Calu3 (cell line): Measurements from ENCODE around the gene ACADSB. TPM values are rescaled to one million over a fixed set of nuclear protein-coding genes. Genes with fewer than 3 reads are reported as not detected.

ENCODE experiments used
- BruUV-seq: library from RNA; stranded (reverse); fragments of 400-500 nt; replicated peaks from 2 replicates; lab custom pipeline; 2021; lab: Mats Ljungman, UMichigan
- CTCF ChIA-PET: fragments of 300-600 bp; sonication (Branson Sonifier 250); formaldehyde crosslinking; loops from one replicate; lab custom pipeline; 2022; ENCODE audit warnings: antibody characterized with exemption; lab: Charles Lee
- DNase-seq: peaks from one replicate; pipeline ENCODE4 v3.0.0; 2022
- H3K27ac Mint-ChIP-seq: one replicate; pipeline ENCODE4 v1.8.0; 2022; ENCODE audit warnings: mixed read lengths; ENCODE audit not compliant: unreplicated experiment
- H3K27me3 Mint-ChIP-seq: one replicate; pipeline ENCODE4 v1.8.0; 2022; ENCODE audit warnings: mixed read lengths; ENCODE audit not compliant: unreplicated experiment
- H3K36me3 Mint-ChIP-seq: one replicate; pipeline ENCODE4 v1.8.0; 2022; ENCODE audit warnings: mild to moderate bottlenecking, moderate library complexity, mixed read lengths; ENCODE audit not compliant: insufficient read depth, unreplicated experiment
- H3K4me1 Mint-ChIP-seq: one replicate; pipeline ENCODE4 v1.8.0; 2022; ENCODE audit warnings: mild to moderate bottlenecking, low read depth, mixed read lengths; ENCODE audit not compliant: unreplicated experiment
- H3K4me3 Mint-ChIP-seq: one replicate; pipeline ENCODE4 v1.8.0; 2022; ENCODE audit warnings: mild to moderate bottlenecking, low read depth, moderate library complexity, mixed read lengths; ENCODE audit not compliant: unreplicated experiment
- H3K9me3 Mint-ChIP-seq: one replicate; pipeline ENCODE4 v1.8.0; 2022; ENCODE audit warnings: low read depth, mixed read lengths; ENCODE audit not compliant: unreplicated experiment
- intact Hi-C: fragments of 100-400 bp; cut with micrococcal nuclease; formaldehyde crosslinking; loops from one replicate; pipeline ENCODE4 v1.10.0; 2022; ENCODE audit not compliant: unreplicated experiment
- total RNA-seq: library from RNA; stranded (reverse); gene quantifications from 2 replicates; pipeline ENCODE4 v1.2.3, GENCODE V29; 2022
- TF ChIP-seq, protein P1 (sequence below): fragments of 200-600 bp; IDR thresholded peaks from one replicate; pipeline ENCODE4 v1.8.0; 2022; ENCODE audit warnings: antibody characterized with exemption; ENCODE audit not compliant: unreplicated experiment

ACADSB gene
- total RNA-seq, 1 experiment from 2014 or later: 11.3 TPM

DNA sequence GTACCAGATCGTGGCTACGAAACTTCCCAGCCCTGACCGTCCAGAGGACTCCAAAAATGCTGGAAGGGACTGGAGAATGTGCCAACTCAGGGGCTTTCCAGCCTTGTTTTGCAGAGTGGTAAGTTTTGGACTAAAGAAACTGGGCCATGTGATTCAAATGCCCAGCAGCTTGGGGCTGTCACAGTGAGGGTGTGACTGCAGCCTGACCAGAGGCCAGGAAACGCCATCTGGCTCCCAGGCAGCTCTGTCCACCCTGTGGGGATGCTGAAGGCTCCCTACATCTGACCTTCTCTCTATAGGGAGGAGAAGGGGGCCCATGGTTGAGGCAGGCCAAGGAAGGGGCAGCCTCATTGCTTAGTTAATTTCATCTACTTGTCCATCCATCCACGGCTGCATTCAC, 65.4 kb downstream of the ACADSB start:
- H3K4me1 Mint-ChIP-seq: no peaks in the 10 kb centered on the region
- H3K27me3 Mint-ChIP-seq: peaks cover 21% of the 10 kb centered on the region
- no peak for DNase-seq
- TF ChIP-seq, protein P1, sequence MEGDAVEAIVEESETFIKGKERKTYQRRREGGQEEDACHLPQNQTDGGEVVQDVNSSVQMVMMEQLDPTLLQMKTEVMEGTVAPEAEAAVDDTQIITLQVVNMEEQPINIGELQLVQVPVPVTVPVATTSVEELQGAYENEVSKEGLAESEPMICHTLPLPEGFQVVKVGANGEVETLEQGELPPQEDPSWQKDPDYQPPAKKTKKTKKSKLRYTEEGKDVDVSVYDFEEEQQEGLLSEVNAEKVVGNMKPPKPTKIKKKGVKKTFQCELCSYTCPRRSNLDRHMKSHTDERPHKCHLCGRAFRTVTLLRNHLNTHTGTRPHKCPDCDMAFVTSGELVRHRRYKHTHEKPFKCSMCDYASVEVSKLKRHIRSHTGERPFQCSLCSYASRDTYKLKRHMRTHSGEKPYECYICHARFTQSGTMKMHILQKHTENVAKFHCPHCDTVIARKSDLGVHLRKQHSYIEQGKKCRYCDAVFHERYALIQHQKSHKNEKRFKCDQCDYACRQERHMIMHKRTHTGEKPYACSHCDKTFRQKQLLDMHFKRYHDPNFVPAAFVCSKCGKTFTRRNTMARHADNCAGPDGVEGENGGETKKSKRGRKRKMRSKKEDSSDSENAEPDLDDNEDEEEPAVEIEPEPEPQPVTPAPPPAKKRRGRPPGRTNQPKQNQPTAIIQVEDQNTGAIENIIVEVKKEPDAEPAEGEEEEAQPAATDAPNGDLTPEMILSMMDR: no peak
- intact Hi-C loops: no loop called here
- no peak overlapping the region for H3K4me3 Mint-ChIP-seq
- no TSS peak for BruUV-seq
- CTCF ChIA-PET: no interaction called here
- H3K9me3 Mint-ChIP-seq: no peaks in the 10 kb centered on the region
- no peaks in the 10 kb centered on the region for H3K36me3 Mint-ChIP-seq
- no peak overlapping the region for H3K27ac Mint-ChIP-seq

DNA sequence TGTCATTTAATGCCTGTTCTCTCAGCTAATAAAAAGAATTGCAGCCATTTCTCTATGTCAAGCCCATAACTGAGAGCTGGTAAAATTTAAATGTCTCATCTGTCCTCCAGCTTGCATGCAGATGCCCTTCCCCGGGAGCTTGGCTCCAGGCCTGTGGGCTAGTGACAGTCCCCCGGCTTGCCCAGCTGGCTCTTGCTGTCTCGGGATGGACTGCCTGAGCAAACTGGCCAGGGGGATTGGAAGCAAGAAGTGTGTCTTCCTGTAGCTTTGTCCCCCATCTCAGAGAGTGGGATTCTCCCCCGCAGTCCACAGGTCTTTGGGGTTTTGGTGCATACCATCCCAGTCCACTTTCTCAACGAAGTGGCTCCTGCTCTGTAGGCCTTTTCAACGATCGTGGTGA, 73.1 kb downstream of the ACADSB start:
- intact Hi-C loops: no loop called here
- H3K27me3 Mint-ChIP-seq: peaks cover 28% of the 10 kb centered on the region
- TF ChIP-seq, protein P1: no peak

DNA sequence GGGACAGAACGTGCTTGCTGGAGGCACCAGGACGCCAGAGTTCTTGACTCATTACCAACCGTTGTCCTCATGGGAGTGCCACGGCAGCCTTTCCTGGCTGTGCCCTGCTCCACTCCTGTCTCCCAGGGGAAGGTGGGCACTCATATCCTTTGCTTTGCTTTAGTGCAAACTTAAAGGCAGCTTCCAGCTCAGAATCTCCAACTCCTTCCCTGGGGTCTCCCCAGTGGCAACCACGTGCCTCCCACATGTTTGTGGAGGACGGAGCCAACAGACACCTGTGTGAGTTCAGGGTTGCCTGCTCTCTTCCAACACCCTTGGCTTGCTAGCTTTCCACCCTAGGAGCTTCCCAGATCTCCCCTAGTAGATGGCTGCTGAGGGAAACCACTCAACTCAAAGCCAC, 75.0 kb downstream of the ACADSB start:
- no peak overlapping the region for H3K27ac Mint-ChIP-seq
- no peaks in the 10 kb centered on the region for H3K4me1 Mint-ChIP-seq
- no peak overlapping the region for H3K4me3 Mint-ChIP-seq
- peaks cover 15% of the 10 kb centered on the region for H3K27me3 Mint-ChIP-seq
- TF ChIP-seq, protein P1: no peak
- H3K9me3 Mint-ChIP-seq: peaks cover 6% of the 10 kb centered on the region
- no peaks in the 10 kb centered on the region for H3K36me3 Mint-ChIP-seq
- no peak for DNase-seq
- CTCF ChIA-PET: no interaction called here
- intact Hi-C loops: no loop called here
- BruUV-seq: no TSS peak

More for the DNA sequence above, 73.1 kb downstream of the ACADSB start:
- Mint-ChIP-seq H3K4me3 (no peak overlapping the region), H3K4me1 (no peaks in the 10 kb centered on the region), H3K9me3 (peaks cover 6% of the 10 kb centered on the region), H3K27ac (no peak overlapping the region), H3K36me3 (no peaks in the 10 kb centered on the region)
- BruUV-seq: no TSS peak
- CTCF ChIA-PET: no interaction called here
- no peak for DNase-seq

DNA sequence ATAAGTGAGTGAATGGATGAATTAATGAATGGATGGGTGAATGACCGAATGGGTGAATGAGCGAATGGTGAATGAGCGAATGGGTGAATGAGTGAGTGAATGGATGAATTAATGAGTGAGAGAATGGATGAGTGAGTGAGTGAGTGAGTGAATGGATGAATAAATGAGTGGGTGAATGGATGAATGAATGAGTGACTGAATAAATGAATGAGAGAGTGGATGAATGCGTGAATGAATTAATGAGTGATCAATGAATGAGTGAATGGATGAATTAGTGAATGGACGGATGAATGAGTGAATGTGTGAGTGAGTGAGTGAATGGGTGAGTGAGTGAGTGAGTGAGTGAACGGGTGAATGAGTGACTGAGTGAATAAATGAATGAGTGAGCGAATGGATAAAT, 77.5 kb downstream of the ACADSB start:
- H3K27ac Mint-ChIP-seq: no peak overlapping the region
- peaks cover 20% of the 10 kb centered on the region for H3K27me3 Mint-ChIP-seq
- no peaks in the 10 kb centered on the region for H3K4me1 Mint-ChIP-seq
- no peaks in the 10 kb centered on the region for H3K36me3 Mint-ChIP-seq
- intact Hi-C loops: no loop called here
- H3K9me3 Mint-ChIP-seq: peaks cover 6% of the 10 kb centered on the region
- TF ChIP-seq, protein P1: no peak
- DNase-seq: no peak
- CTCF ChIA-PET: no interaction called here
- BruUV-seq: no TSS peak
- no peak overlapping the region for H3K4me3 Mint-ChIP-seq
